HepG2 (cell line): ENCODE results near the gene JMY.

Experiments used
- CC2D1A ChIP-seq: sonication (generic); formaldehyde crosslinking; IDR thresholded peaks from 2 replicates; pipeline ENCODE4 v1.8.1; 2023; ENCODE audit warnings: mild to moderate bottlenecking, missing genetic modification reagents
- MED8 ChIP-seq: sonication (generic); formaldehyde crosslinking; IDR thresholded peaks from 2 replicates; pipeline ENCODE4 v1.8.1; 2023; ENCODE audit warnings: mild to moderate bottlenecking, missing genetic modification reagents; ENCODE audit not compliant: insufficient replicate concordance
- RXRA ChIP-seq: sonication (generic); formaldehyde crosslinking; IDR thresholded peaks from 2 replicates; pipeline ENCODE4 v1.5.1; 2020; ENCODE audit warnings: missing genetic modification reagents
- TBL1XR1 ChIP-seq: fragments of 150-350 bp; IDR thresholded peaks from 2 replicates; pipeline ENCODE4 v1.6.1; 2014; ENCODE audit warnings: borderline replicate concordance, low read length; ENCODE audit not compliant: partially characterized antibody
- TF ChIP-seq, protein P1 (sequence below): sonication (generic); formaldehyde crosslinking; IDR thresholded peaks from 2 replicates; pipeline ENCODE4 v1.4.0; 2020; ENCODE audit warnings: missing genetic modification reagents, mild to moderate bottlenecking, borderline replicate concordance
- TF ChIP-seq, protein P2 (sequence below): fragments of 450-650 bp; IDR thresholded peaks from 2 replicates; pipeline ENCODE4 v1.6.1; 2016

DNA sequence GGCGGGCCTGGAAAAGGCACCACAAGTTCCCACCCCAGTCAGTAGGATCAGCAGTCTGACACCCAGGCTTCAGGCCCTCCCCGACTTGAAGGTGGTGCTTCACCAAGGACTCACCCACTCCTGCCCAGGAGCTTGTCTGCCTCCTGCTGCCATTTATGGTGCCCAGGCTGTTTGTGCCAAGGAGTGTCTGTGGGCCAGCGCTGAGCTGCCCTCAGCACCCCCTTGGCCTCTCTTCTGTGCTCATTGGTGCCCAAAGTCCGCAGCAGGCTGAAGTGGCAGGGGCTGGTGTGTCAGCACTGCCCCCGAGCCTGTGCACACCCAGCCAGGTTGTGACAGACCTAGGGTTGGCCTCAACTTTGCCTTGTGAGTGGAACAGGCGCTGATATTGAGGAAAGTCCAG lies 23.5 kb downstream of the JMY start:
- TF ChIP-seq TBL1XR1 (no peak), RXRA (CRISPR knock-in tag) (no peak), CC2D1A (CRISPR knock-in tag) (no peak), MED8 (CRISPR knock-in tag) (no peak)
- TF ChIP-seq, protein P1, sequence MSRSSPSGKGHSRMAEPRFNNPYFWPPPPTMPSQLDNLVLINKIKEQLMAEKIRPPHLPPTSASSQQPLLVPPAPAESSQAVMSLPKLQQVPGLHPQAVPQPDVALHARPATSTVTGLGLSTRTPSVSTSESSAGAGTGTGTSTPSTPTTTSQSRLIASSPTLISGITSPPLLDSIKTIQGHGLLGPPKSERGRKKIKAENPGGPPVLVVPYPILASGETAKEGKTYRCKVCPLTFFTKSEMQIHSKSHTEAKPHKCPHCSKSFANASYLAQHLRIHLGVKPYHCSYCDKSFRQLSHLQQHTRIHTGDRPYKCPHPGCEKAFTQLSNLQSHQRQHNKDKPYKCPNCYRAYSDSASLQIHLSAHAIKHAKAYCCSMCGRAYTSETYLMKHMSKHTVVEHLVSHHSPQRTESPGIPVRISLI (CRISPR knock-in tag): no peak
- TF ChIP-seq, protein P2, sequence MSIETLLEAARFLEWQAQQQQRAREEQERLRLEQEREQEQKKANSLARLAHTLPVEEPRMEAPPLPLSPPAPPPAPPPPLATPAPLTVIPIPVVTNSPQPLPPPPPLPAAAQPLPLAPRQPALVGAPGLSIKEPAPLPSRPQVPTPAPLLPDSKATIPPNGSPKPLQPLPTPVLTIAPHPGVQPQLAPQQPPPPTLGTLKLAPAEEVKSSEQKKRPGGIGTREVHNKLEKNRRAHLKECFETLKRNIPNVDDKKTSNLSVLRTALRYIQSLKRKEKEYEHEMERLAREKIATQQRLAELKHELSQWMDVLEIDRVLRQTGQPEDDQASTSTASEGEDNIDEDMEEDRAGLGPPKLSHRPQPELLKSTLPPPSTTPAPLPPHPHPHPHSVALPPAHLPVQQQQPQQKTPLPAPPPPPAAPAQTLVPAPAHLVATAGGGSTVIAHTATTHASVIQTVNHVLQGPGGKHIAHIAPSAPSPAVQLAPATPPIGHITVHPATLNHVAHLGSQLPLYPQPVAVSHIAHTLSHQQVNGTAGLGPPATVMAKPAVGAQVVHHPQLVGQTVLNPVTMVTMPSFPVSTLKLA: no peak
